GM19193 (cell line): ENCODE measurements around the gene CES3.

Experiments used
- POLR2A ChIP-seq: IDR thresholded peaks from 4 replicates; pipeline ENCODE4 v1.6.1; 2011; ENCODE audit not compliant: insufficient read depth, insufficient read length; ENCODE audit errors: extremely low read depth

The CES3 gene

DNA sequence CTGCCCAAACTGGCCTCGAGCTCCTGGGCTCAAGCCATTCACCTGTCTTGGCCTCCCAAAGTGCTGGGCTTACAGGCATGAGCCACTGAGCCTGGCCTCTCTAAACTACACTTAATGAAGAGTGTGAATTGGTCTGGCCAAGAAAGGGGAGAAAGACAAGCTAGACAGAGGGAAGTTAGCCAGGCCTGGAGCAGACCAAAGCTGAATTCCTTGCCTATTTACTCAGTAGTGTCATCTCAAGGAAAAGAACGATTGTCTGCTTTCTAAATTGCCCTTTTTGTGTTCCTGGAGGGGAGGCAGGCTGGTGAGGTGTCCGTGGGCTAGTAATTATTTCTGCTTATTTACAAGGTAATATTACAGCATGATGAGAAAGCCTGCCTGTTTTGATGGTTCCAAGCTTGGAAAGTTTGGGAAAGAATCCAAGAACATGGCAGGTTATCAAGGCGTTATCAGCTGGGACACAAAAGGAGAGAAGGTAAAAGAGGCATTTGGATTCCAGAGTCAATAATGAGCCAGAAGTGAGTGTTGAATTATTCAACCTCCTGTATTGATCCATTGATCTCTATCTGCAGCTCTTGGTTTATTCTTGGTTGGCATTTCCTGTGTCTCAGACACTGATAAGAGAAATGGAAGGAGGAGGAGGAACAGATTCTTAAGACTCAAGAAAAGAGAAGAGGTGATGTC lies 61.6 kb downstream of the CES3 start:
- no peak for TF ChIP-seq POLR2A

GRCh38 chr16:67023689-67024088 lies 62.6 kb downstream of the CES3 start:
- TF ChIP-seq POLR2A, result no peak
